Measurements from ENCODE around the gene YARS1.

- TF ChIP-seq, protein P1, sequence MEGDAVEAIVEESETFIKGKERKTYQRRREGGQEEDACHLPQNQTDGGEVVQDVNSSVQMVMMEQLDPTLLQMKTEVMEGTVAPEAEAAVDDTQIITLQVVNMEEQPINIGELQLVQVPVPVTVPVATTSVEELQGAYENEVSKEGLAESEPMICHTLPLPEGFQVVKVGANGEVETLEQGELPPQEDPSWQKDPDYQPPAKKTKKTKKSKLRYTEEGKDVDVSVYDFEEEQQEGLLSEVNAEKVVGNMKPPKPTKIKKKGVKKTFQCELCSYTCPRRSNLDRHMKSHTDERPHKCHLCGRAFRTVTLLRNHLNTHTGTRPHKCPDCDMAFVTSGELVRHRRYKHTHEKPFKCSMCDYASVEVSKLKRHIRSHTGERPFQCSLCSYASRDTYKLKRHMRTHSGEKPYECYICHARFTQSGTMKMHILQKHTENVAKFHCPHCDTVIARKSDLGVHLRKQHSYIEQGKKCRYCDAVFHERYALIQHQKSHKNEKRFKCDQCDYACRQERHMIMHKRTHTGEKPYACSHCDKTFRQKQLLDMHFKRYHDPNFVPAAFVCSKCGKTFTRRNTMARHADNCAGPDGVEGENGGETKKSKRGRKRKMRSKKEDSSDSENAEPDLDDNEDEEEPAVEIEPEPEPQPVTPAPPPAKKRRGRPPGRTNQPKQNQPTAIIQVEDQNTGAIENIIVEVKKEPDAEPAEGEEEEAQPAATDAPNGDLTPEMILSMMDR (IDR thresholded peaks at IDR 0.05; ENCODE audit: poor library complexity, severe bottlenecking): no peak
- TF ChIP-seq RAD21 (conservative IDR thresholded peaks at IDR 0.05) (no peak), MXI1 (conservative IDR thresholded peaks at IDR 0.05; ENCODE audit: poor library complexity, severe bottlenecking) (no peak), EP300 (conservative IDR thresholded peaks at IDR 0.05; ENCODE audit: poor library complexity, severe bottlenecking) (no peak)
Observed at GRCh38 chr1:32775640-32776337, 41.4 kb downstream of the YARS1 start.

Data from neural cell (in vitro differentiated cells).